GM11168 (cell line): ENCODE results near the gene ELP4.
"Not testable (repeated sequence)": the region's sequence is repeated elsewhere in the genome, so short reads cannot be mapped to it uniquely, and the experiment has no call there.

Source experiments
- in situ Hi-C: fragments of 300-500 bp; cut with MboI; formaldehyde crosslinking; loops from one replicate; pipeline ENCODE4 v1.12.0; 2022; ENCODE audit warnings: low sequenced_read_pairs; ENCODE audit not compliant: unreplicated experiment

ELP4 gene

DNA sequence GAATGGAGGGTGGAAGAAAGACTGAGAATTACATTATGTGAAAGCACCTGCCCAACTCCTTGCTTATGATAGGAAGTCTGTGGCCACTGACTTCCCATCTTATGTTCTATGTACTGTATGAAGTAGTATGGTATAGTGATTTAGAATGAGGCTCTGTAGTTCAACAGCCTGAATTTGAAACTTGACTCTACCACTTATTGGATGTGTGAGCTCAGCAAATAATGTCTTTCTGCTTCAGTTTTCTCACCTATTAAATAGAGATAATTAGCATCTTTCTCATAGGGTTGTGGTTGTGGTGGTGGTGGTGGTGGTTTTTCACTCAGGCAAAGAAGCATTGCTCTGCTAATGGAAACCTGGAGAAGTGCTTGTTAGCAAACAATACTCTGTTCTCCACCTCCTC lies 180.0 kb downstream of the ELP4 start:
- in situ Hi-C loops: no loop called here

DNA sequence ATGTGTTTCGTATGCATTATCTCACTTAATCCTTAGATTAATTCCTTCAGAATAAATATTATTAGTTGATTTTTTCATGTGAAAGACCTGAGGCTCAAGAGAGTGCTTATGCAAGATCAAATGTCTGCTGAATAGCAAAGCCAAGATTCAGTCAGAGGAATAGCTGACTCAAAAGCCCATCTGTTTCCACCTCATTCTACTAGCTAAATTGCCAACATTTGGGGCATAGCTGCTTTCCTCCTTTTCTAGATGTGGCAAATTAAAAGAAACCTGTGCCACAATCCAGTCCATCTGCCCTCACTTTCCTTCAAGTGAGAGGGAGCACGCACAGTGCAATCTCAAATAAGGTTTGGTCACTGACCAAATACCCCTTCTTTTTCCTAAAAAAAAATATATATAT lies 180.5 kb downstream of the ELP4 start:
- in situ Hi-C loops: no loop called here

DNA sequence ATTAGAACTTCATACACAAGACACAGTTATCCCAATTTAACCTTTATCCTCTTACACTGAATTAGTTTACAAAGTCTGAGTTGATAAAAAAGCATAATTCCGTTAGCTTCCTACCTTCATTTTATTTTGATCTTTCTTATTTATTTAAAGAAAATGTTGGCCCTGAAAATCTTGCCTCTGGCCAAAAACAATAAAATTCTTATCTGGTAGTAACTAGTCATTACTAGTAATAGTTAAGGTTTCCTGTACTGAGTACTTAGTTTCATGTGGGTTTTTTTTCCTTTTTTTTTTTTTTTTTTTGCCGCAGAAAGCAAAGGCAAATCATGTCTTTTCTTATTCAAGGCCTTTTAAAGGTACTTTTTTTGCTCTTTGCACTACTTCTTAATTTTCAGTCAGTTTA lies 180.9 kb downstream of the ELP4 start:
- in situ Hi-C loops: no loop called here

DNA sequence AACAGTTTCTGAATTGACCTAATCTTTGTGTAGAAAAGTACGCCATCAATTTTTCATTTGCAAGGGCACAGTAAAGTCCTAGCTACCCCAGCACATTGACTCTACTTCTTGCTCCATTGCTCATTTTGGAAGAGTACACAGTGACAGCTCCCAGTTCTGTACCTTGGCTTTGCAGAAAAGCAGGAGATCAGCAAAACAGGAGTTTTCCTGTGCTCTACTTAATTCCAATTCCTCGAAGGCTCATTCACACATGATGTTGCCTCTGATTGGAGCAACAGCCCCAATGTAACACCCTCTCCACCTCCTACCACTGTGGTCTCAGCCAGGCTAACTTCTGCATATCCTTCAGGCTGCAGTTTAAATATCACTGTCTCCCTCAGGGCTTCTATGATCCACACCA lies 182.9 kb downstream of the ELP4 start:
- in situ Hi-C loops: no loop called here

DNA sequence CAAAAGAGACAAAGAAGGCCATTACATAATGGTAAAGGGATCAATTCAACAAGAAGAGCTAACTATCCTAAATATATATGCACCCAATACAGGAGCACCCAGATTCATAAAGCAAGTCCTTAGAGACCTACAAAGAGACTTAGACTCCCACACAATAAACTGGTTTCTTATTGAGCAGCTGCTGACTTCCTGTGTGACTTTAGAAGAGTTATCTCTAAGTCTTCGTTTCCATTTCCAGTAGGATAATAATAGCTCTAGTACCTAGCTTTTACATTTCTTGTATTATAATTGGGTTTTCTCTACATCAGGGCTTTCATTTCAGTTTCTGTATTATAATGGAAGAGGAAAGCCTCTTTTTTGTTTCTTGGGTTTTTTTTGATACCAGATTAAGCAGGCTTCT lies 187.5 kb downstream of the ELP4 start:
- in situ Hi-C loops: not testable (repeated sequence)

DNA sequence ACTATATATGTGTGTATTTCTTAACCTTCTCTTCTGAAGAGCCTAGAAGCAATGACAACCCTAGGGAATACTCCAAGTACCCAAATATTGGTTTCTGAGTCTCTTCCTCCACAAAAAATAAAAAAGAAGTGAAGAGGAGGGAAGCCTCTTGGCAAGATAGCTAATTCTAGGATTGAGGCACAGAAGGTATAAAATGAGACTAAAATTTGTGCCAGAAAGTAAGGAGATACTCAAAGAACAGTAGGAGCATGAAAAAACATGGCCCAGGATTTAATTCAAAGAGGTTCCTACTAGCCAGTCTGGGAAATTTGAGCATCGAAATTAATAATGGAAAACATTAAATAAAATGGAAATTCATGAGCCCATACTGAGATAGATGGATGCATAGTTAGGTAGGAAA lies 189.5 kb downstream of the ELP4 start:
- in situ Hi-C loops: no loop called here

DNA sequence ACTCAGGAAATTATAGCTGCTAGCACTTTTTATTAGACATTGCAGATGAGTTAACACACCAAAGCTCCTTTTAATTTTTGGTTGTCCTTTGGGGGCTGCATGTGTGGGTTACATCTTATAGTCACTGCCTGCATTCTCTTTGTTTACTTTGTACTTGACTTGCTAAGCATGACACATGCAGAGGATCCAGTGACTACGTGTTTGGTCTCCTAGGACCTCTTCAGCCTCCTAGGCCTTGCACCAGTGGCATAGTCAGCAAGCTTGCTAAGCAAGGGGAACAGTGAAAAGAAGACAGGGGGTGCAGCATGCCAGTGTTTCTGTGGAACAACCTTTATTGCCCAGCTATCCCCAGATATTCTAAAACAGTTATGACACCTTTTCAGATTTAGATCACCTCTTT lies 193.4 kb downstream of the ELP4 start:
- in situ Hi-C loops: no loop called here

DNA sequence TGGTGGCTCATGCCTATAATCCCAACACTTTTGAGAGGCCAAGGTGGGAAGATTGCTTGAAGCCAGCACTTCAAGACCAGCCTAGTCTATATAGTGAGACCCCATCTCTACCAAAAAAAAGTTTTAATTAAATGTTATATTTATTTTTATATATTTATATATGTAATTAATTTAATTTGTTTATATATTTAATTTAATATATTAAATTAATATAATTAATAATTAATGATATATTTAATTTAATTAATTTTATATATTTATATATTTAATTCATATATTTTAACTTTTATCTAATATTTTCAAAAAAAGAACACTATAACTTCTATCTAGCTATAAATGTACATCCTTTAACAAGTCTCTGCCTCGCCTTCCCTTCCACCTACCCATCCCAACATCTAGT lies 196.8 kb downstream of the ELP4 start:
- in situ Hi-C loops: no loop called here

DNA sequence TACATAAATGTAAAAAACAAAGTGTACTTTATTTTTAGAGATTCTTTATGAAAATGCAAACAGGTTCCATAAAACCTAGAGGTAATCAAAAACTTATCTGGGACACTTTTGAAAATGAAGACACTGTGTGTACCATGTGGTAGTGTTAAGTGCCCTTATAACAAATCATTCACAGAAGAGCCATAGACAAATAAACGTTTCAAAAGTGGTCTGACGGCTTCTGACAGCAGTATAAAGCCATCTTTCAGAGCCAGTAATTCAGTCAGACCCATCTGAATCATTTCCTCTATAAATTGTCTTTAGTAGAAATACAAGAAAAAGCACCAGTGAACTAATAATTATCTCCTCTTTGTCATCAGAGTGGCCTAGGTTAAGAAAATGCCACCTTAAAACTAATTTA lies 201.6 kb downstream of the ELP4 start:
- in situ Hi-C loops: no loop called here

DNA sequence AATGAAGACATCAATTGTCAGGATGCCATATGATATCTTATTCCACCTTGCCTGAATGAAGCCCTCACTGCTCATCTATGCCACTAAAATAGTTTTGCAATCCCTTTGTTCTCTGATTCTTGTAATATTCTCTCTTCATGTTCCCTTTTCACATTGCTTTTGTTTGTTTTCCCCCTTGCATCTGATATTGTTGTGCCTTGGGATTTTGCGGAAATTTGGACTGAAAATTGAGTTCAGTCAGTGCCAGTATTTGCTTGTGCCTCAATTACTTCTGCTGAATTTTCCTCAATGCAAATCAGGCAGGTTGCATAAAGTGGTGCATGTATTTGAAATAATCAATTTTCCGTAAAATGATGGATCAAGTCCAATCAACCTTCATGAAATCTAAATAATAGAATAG lies 203.3 kb downstream of the ELP4 start:
- in situ Hi-C loops: no loop called here

DNA sequence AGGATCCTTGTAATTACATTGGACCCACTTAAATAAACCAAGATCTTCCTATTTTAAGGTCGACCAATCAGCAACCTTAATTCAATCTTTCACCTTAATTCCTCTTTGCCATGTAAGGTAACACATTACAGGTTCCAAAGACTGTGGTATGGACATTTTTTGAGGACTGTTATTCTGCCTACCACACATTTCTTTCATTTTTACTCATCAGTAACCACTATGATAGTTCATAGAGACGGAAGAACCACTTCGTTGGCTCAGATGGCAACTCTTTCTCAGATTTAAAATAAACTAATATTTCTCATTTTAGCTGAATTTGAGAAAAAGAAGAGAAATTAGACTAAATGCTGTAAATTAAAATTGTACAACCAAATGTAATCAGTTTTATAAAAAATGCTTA lies 205.3 kb downstream of the ELP4 start:
- in situ Hi-C loops: no loop called here

DNA sequence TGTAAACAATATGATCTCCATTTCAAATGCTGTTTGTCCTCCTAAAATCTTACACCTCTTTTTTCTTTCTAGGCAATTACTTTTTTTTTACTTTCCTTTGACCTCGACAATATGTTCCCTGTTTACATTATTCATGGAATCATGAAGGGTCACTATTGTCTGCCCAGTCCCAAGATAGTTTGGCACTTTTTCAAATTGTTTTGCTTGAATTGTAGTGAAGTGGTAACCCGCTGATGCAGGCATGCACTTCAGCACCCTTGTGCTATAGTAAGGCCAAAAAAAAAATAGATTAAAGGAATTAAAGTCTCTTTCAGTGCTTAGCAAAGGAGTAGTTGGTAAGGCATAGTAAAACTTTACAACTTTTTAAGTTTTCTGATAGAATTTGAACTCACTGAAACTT lies 210.7 kb downstream of the ELP4 start:
- in situ Hi-C loops: no loop called here

DNA sequence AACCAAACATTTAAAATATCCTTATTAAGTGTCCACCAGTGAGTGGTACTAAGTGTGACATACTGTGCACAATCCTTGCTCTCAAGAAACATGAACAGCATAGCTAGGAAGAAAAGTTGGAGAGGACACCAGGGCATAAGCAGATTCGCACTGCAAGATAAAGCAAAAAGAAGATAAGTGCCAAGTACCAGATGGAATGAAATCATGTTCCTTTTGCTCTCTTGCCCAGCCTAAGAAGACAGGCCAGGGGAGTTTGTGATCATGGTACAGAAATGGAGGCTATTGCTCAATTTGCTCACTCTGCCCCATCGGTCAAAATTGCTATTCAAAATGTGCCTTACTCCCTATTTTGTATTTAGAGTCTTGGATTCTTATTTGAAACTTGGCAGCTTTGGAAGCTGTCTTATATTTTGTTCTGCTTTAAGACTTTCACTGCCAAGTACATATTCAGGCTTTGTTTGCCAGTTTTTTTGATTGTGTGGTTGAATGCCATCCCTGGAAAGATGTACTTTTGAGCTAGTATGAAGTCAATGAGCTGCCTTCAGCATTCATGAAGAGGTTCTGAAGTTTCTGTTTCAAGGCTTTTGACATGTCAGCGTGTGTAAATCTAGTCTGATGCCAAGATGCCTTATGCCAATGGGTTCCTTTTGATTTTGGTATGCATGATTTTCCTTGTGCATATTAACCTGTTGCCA lies 211.3 kb downstream of the ELP4 start:
- in situ Hi-C loops: no loop called here

DNA sequence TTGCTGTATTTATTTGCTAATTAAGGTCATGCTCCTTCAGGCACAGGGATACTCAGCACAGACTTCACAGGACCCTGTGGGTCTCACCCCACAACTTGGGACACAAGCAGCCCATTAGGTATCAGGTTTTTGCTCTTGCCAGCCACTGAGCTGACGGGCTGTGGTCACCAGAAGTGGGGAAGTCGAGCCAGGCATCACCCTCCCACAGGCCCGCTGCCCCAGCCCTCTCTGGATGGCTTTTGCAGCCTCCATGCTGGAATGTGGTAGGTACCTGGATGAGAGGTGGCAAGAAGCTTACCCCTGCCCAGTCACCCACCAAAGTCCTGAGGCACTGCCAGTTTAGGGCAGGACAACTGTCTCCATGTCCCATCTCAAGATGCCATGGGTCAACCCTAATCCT lies 213.2 kb downstream of the ELP4 start:
- in situ Hi-C loops: no loop called here

DNA sequence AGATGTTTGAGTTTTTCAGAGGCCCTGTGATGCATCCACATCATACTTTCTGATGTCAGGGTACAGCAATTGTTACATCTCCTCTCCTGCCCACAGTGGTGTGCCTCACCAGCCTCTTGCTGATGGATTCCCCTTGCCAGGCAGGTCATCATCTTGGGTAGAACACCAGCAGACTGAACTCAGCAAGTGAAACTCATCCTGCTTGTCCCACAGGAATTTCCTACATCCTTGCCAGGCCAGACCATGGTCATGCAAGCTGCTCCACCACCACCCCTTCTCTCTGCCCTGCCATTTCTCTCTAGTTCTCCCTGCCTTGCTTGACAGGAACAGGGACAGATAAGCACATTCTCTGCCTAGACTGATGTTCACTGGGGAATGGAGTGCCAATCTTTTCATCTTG lies 215.6 kb downstream of the ELP4 start:
- in situ Hi-C loops: no loop called here

DNA sequence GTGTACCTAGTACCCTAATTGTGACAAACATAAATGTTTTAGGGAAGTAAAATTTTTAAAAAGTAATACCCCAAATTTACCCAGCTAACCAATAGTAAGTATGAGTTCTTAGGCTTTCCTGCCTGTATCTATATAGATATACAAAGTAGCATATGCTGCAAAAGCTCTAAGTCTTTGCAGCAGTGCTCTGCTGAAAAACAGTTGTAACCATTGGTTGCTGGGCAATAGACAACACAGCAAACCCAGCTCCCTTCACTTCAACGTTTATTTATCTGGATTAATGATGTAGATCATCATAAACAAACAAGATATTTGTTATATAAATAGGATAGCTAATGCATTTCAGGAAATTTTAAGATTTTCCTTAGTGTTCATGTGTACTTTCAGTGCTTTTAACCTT lies 218.9 kb downstream of the ELP4 start:
- in situ Hi-C loops: no loop called here

DNA sequence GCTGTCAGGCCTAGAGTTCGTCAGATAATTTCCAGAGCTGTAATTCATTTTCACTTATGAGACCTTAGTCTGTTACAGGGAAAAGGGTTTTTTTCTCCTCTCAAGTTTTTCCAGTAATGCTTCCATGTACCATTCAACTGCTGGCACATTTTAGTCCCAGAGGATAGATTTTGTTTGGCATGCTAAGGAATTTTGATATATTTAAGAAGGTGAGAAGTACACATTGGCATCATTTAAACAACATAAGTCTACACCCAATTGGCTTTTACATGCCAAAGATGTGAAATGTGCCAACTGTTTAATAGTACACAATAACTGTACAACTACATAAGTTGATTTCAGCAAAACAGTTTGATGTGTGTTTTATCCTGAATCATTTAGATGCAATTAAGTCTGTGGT lies 230.6 kb downstream of the ELP4 start:
- in situ Hi-C loops: no loop called here

DNA sequence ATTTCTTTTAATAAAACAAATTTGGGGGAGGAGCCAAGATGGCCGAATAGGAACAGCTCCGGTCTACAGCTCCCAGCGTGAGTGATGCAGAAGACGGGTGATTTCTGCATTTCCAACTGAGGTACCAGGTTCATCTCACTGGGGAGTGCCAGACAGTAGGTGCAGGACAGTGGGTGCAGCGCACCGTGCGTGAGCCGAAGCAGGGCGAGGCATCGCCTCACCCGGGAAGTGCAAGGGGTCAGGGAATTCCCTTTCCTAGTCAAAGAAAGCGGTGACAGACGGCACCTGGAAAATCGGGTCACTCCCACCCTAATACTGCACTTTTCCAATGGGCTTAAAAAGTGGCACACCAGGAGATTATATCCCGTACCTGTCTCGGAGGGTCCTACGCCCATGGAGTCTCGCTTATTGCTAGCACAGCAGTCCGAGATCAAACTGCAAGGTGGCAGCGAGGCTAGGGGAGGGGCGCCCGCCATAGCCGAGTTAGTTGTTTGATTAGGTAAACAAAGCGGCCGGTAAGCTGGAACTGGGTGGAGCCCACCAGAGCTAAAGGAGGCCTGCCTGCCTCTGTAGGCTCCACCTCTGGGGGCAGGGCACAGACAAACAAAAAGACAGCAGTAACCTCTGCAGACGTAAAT lies 231.3 kb downstream of the ELP4 start:
- in situ Hi-C loops: not testable (repeated sequence)

DNA sequence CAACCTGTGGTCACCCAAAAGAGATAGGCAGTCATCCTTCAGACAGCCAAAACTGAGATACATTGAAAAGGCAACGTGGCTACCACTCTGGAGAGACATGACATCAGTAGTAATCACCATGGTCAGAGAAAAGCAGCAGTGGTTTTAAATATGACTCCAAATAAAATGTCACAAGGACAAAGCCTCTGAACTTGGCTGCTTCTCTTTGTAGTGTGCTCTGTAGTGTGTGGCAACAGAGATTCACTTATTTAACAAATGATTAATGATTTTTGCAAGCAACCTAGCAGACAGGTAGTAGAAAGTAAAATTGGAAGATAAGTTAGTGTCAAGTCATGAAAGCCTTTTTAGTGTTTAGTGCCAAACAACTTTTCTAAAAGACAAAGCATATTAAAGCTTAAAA lies 238.0 kb downstream of the ELP4 start:
- in situ Hi-C loops: no loop called here

DNA sequence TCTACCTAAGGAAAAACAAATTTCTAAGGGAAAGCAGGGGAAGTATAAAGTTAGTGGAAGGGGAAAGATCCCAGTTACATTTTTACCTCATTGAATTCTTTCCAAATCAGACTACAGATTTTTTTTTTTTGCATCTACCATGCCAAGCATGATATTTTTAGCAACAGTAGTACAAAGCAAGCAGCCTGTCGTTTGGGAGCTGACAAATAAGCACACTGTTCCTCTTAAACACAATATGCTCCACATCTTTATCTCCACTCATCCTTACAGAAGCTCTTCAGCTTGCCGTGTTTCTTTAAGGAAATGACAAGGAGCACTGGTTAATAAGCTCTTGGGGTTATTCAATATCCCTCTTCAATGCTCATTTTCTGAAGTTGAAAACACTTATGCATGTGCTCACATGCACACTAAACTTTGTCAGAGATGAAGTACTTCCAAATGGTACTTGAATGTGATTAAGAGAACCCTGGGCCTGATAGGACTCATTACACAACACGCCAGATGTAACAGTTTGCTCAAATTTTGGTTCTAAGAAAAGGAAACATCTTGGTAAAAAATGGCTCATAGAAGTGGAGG lies 247.8 kb downstream of the ELP4 start:
- in situ Hi-C loops: no loop called here

DNA sequence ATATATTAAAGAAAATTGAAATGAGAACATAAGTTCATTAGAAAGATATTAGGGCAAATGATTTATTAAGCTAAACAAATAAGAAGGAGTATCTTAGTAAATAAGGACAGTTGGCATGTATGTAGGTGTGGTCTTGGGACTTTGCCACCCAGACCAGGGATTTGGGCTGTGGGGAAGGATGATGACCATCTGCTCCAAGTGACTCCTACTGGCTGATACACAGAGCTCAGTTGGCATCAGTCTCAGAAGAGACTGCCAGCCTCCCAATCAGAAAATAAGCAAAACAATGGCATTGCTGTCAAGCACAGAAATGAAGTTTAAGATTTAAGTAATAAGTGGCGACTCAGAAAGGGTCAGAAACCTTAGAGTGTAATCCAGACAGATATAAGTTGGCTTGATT lies 252.1 kb downstream of the ELP4 start:
- in situ Hi-C loops: no loop called here

DNA sequence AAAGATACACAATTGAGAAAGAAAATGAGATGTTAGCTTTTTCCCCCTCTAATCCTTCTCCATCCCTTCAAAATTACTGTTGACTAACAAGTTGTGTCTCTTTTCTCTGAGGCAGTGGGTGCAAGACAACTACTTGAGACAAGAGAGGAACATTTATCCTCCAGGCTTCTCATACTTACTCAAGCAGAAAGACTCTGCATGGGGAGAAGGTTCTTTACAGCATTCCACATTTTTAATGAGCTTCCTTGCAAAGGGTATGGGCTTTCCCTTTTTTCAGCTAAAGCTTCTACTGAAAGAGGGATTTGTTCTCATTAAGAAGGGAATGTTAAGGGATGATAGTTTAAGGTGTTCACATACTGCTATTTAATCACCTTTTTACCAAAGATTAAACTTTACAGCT lies 253.7 kb downstream of the ELP4 start:
- in situ Hi-C loops: no loop called here
